HUDEP-2 (cell line): ENCODE measurements around the gene SRP72.

Experiments used
- DNase-seq, 76 experiments: peaks; one replicate each; lab custom pipeline; 2025; ENCODE audit not compliant: unreplicated experiment in 76 of 76; lab: John Stamatoyannopoulos, UW

The SRP72 gene

DNA sequence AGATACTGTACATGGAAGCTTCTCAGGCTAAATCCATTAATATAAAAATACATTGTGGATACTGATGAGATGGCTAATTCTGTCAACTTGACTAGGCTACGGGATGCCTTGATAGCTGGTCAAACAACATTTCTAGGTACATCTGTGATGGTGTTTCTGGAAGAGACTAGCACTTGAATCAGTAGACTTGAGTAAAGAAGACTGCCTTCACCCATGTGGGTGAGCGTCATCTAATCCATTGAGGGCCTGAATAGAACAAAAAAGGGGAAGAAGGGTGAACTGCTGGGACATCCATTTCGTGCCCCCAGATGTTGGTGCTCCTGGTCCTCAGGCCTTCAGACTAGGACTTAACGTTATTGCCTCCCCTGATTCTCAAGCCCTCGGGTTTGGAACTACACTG is 3.7 kb upstream of the SRP72 start:
- no peak for DNase-seq

GRCh38 chr4:56464581-56464980 is 2.8 kb upstream of the SRP72 start:
- DNase-seq, result no peak

DNA sequence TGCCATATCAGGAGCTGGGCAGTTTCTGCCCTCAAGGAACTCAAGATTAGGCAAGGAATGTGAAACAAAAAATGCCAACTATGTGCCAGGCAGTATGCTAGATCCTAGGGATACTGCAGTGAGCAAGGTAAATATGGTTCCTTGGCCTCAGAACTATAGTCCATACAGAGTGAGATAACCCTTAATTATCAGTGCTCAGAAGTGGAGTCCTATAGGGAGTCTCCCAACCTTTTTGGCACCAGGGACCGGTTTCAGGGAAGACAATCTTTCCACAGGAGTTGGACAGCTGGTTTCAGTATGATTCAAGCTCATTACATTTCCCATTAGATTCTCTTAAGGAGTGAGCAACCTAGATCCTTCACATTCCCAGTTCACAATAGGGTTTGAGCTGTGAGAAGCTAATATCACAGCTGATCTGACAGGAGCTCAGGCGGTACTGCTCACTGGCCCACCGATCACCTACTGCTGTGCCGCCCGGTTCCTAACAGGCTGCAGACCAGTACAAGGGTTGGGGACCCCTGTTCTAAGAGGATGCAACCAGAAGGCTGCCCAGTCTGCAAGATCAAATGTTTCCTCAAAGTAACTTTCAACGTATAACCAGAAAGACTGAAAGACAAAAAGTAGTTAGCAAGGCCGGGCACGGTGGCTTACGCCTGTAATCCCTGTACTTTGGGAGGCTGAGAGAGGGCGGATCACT is 1.7 kb upstream of the SRP72 start:
- DNase-seq, result peak in 2 of 76 experiments; percentile 9 to 28

DNA sequence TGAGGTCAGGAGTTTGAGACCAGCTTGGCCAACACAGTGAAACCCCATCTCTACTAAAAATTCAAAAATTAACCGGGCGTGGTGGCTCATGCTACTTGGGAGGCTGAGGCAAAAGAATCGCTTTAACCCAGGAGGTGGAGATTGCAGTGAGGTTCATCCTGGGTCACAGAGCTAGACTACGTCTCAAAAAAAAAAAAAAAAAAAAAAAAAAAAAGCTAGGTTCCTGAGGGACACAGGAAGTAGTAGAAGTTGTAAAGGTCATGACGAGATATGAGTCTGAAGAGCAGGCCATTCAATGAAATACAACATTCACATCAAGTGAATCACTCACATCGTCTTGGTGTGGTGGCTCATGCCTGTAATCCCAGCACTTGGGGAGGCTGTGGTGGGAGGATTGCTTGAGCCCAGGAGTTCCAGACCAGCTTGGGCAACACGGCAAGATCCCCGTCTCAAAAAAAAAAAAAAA is 1.1 kb upstream of the SRP72 start:
- peak in 27 of 76 experiments; percentile 3 to 46 (median 15) for DNase-seq

GRCh38 chr4:56466910-56467283 is 520 bp upstream of the SRP72 start:
- peak in 1 of 76 experiments; percentile 33 for DNase-seq

DNA sequence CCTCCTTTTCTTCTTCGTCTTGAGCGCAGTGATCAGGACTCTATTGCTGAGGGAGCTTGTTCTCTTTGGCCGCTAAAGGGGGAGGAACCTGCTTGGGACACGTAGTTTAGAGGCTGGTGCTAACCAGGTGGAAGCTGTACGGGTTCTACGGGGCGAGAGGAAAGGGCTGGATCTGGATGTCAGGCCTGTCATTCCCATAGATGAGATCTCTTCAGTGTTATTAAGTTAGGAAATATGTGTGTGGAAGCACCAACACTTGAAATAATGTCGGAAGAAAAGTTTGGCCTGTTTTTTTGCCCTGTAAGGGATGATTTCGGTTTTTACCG is 643 bp downstream of the SRP72 start:
- DNase-seq, result peak in 22 of 76 experiments; percentile 0 to 47 (median 20)

DNA sequence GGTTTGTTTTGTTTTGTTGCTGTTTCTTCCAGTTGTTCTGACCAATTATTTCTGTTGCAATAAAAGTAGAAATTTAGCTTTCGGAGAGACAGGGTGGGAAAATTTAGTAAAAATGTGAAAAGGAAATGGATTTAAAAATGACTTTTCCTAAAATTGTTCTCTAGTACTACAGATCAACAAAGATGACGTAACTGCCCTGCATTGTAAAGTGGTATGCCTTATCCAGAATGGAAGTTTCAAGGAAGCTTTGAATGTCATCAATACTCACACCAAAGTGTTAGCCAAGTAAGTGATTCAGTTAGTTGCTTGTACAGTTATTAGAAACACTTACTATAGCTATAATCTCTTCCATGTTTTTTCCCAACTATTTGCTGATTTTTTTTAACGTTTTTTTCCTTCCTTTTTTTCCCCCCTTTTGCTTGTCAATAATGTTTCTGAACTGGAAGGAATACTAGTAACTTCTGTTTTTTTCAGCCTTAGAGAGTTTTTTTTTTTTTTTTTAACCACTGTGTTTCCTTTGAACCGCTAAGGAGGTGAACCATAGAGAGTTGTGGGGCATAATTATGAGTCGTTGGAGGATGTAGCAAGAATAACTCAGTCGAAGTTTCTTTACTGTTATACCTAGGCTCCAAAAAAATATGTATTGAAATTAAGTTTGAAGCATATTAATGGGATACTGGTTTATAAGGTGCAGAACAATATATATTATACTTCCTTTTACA is 2.2 kb downstream of the SRP72 start:
- no peak for DNase-seq

- no peak for DNase-seq
Observed at GRCh38 chr4:56475917-56476316, 8.5 kb downstream of the SRP72 start.

- peak in 10 of 76 experiments; percentile 0 to 21 (median 12) for DNase-seq
Observed at GRCh38 chr4:56477192-56477702, 9.8 kb downstream of the SRP72 start.

DNA sequence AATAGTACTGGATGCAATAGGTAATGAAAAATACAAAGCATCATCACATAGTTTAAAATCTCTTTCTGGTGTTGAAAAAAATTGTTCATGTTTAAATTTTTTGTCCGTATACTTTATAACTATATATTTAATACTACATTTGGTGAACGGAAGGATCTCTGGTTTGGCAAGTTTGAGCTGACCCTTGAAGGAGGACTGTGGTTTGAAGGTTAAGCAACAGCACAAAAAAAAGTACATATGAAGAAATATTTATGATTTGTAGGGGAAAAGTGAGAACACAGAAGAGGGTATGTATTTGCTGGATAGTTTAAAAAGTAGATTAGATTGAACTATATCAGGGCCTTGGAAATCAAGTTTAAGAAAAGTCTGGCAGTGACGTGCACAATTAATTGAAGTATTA is 13.3 kb downstream of the SRP72 start:
- DNase-seq, result no peak

DNA sequence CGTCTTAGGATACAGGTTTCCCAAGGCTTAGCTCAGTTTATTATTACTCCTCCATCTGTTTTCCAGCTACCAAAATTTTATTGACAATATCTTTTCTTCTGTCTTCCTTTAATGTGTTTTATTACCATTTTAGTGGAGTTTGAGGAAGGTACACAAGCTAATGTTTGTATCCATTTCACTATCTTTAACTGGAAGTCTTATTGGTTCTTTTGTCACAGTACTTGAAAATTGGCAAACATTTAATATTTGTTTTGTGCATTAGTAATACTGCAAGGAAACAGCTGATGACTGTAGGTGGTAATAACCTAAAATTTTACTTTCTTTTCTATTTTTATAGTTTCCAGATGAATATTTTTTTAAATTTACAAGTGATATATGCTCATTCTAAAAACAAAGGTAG is 28.8 kb downstream of the SRP72 start:
- no peak for DNase-seq

- DNase-seq, result no peak
Observed at GRCh38 chr4:56505269-56506130, 38.1 kb downstream of the SRP72 start, which contains the start of gene ARL9. TSS of gene ARL9 (plus strand) at chr4:56505791. CDS start at chr4:56505863, 72 bp downstream.

- no peak for DNase-seq
Observed at GRCh38 chr4:56511098-56511497, 43.7 kb downstream of the SRP72 start.

DNA sequence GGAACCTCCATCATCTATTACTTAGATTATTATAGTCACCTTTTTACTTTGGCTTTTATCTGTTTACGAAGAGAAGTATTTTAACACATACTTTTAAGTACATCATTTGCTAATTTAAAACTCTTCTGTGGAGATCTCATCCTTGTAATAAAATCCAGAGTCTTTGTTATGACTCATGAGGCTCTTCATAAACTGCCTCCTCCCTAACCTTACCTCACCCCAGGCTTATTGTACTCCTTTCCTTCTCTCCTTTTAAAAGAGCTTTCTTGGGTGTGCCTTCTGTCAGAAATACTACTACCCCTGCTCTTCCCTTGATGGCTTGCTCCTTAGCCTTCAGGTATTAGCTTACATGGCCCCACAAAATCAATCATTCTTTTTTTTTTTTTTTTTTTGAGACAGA is 44.7 kb downstream of the SRP72 start:
- DNase-seq, result peak in 3 of 76 experiments; percentile 11 to 23 (median 13)

DNA sequence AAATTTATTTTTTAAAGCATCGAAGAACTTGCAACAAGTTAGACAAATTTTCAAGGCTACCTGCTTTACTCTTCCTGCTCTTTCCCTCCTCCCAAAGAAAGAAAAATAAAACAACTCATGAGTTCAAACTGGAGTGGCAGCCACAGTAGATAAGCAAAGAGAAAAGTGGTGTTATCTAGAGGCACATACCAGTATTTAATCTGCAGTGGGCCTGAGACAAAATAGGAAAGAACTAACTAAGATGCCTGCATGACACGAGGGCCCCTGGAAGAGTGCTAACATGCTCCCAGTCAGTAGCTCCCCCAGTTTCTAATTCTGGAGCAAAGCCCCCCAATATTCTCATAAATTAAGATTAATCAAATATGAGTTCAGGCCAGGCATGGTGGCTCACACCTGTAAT is 46.1 kb downstream of the SRP72 start:
- DNase-seq, result peak in 42 of 76 experiments; percentile 2 to 71 (median 28)

DNA sequence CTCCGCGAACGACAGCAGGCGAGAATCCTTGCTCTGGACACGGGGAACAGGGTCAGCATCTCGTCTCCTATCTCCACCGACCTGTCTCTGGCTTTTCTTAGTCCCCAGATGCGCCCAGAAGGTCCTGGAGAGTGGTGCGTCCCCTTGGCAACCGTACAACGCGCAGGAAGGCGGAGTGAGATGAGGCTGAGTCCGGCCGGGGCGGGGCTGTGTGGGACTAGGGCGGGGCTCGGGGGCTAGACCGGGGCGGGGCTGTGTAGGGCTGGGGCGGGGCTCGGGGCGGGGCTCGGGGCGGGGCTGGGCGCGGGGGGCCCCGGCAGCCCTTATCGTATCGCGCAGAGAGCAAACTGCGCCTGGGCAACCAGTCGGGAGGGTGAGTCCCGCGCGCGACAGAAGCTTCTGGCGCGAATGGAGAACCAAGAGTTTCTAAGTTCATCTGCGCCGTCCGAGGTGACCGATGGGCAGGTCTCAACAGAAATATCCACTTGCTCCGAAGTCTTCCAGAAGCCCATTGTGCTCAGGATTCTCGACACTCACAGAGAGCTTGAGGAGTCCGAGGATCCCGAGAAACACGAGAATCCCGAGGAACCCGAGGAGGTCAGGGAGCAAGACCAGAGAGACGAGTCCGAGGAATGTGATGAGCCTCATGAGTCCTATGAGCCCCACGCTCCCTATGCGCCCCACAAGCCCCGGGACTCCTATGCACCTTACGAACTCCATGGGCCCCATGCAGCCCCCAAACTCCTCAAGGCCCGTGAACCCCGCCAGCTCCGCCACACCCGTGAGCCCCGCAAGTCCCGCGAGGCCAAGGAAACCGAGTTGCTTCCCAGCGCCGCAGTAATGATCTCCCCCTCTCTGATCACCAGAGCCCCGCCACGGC is 63.1 kb downstream of the SRP72 start:
- DNase-seq, result peak; percentile 4 to 94 (median 82)

- DNase-seq, result no peak
Observed at GRCh38 chr4:56531149-56531770, 63.8 kb downstream of the SRP72 start.

DNA sequence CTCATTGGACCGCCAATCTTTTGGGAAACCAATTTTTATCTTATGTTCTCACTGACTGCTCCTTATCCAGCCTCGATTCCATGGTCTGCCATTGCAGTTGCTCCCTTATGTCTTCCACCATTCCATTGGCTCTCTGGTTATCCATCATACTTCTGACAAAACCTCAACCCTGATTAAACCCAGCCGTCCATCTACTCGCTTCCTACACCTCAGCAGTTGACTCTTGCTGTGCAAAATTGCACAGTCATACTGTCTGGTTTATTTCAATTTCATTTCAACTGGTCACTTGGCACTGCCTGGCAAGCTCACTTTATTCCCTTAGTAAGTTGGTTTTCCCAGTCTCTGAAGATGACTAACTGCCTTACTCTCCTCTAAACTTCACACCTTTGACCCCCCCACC is 64.4 kb downstream of the SRP72 start:
- peak in 1 of 76 experiments; percentile 2 for DNase-seq

DNA sequence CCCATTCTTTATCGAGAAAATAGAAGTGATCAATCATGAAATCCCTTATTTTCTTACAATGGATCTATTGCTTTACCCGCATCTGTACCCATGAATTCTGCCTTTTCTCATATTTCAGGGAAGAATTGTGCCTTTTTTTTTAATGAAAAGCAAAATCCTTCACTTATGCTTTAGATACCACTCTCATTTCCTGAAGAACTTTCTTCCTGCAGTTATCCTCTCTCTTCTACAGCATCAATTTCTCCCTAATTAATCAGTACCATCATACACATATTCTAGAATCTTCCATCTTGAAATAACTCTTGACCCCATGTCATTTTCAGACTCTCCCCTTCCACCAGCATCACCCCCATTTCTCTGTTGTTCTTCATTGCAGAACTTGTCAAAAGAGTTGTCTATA is 64.8 kb downstream of the SRP72 start:
- DNase-seq, result no peak

- no peak for DNase-seq
Observed at GRCh38 chr4:56535915-56536314, 68.5 kb downstream of the SRP72 start.
